ENCODE data around the gene MEGF6.

MEGF6 gene

DNA sequence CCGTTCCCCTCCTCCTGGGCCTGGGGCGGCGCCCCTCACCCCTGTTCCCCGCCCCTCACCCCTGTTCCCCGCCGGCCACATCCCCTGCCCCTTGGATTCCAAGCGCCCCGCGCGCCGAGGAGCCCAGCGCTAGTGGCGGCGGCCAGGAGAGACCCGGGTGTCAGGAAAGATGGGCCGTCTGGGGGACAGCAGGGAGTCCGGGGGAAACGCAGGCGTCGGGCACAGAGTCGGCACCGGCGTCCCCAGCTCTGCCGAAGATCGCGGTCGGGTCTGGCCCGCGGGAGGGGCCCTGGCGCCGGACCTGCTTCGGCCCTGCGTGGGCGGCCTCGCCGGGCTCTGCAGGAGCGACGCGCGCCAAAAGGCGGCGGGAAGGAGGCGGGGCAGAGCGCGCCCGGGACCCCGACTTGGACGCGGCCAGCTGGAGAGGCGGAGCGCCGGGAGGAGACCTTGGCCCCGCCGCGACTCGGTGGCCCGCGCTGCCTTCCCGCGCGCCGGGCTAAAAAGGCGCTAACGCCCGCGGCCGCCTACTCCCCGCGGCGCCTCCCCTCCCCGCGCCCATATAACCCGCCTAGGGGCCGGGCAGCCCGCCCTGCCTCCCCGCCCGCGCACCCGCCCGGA, 40.7 kb upstream of the MEGF6 start, which contains the start of gene TP73:
Gene TP73 (plus strand): TSS at position 587 of the 618 bp plus-strand sequence. CDS start 29,850 bp downstream, outside the sequence.
- Mint-ChIP-seq H3K4me1 (peaks cover 25% of the 10 kb centered on the region), H3K27ac (no peak within 1 kb of the TSS), H3K27me3 (ENCODE audit: low read depth, poor library complexity) (peaks cover 73% of the 10 kb centered on the region), H3K9me3 (no peaks in the 10 kb centered on the region), H3K4me3 (peak within 1 kb of the TSS; percentile 63), H3K36me3 (ENCODE audit: low read depth) (no peaks in the 10 kb centered on the region)
- peak; percentile 69 for DNase-seq
- TF ChIP-seq, protein P1, sequence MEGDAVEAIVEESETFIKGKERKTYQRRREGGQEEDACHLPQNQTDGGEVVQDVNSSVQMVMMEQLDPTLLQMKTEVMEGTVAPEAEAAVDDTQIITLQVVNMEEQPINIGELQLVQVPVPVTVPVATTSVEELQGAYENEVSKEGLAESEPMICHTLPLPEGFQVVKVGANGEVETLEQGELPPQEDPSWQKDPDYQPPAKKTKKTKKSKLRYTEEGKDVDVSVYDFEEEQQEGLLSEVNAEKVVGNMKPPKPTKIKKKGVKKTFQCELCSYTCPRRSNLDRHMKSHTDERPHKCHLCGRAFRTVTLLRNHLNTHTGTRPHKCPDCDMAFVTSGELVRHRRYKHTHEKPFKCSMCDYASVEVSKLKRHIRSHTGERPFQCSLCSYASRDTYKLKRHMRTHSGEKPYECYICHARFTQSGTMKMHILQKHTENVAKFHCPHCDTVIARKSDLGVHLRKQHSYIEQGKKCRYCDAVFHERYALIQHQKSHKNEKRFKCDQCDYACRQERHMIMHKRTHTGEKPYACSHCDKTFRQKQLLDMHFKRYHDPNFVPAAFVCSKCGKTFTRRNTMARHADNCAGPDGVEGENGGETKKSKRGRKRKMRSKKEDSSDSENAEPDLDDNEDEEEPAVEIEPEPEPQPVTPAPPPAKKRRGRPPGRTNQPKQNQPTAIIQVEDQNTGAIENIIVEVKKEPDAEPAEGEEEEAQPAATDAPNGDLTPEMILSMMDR (IDR thresholded peaks at IDR 0.05): no peak

DNA sequence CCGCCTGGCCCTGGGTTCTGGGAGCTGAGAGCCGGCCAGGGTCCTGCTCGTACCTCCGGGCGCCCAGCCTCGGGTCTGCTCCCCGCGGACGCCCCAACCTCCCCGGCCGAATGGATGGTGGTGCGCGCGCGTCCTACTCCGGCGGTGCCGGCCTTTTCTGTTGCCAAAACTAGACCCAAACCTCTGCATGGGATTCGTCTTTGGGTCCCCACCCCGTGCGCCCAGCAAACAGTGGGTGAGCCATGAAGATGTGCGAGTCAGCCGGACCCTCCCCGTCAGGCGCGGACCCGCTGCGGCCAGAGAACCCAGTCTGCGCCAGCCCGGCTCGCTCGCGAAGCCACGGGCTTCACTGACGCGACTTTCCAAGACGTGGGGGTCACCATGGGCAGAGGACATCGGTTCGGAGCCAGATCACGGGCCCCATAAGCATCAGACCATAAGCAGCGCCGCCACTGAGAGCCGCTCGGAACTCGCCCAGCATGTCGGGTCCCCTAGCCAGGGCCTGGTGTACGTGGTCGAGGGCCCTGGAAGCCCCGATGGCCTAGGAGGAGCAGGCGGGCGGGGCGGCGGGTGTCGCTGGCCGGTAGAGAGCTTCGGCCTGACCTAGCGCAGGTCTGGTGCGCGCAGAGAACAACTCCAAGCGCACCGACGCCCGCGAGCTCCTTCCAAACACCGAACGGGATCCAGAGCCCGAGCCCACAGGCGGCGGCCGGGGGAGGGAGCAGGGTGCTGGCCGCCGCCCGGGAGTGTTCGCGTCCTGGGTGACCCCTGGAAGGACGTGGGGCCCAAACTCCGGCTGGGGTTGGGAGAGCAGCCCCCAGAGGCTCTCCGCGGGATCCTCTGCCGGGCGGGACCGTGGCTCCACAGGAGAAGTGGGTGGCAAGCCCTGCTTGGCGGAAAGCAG, 40.0 kb upstream of the MEGF6 start:
- TF ChIP-seq, protein P1 (IDR thresholded peaks at IDR 0.05): no peak
- Mint-ChIP-seq H3K9me3 (no peaks in the 10 kb centered on the region), H3K27me3 (ENCODE audit: low read depth, poor library complexity) (peaks cover 65% of the 10 kb centered on the region), H3K27ac (no peak overlapping the region), H3K4me3 (peak overlapping the region; percentile 60), H3K4me1 (peaks cover 21% of the 10 kb centered on the region), H3K36me3 (ENCODE audit: low read depth) (peaks cover under 1% of the 10 kb centered on the region)
- peak; percentile 50 for DNase-seq

DNA sequence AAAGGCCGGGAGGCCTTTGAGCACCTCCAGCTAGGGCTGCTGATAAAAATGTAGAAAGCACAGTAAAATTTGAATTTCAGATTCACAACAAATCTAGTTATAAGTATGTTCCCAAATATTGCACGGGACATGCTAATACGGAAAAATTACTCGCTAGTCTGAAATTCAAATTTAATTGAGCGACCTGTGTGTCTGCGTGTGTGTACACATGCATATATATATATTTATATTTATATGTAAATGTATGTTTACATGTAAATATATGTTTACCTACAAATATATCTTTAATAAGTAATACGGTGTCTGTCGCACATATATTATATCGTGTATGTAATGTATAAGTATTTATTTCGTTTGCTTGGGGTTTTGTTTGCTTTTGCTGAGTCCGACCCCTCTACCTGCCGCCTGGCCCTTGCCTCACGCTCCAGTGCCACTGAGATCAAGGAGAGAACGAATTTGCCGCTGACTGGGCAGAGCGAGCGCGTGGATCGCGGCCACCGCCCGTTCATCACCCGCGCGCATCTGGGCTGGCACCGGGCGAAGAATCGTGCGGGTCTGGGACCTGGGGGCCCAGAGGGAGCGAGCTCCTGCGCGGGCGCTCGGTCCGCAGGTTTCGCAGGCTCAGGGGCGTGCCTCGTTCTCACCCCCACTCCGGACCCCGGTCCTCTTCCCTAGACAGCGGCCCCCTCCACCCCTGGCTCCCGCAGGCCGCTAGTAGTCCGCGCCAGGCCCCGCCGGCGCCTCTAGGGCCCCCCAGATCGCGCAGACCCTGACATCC, 39.1 kb upstream of the MEGF6 start:
- H3K4me1 Mint-ChIP-seq: peaks cover 17% of the 10 kb centered on the region
- H3K36me3 Mint-ChIP-seq (ENCODE audit: low read depth): peaks cover 5% of the 10 kb centered on the region

DNA sequence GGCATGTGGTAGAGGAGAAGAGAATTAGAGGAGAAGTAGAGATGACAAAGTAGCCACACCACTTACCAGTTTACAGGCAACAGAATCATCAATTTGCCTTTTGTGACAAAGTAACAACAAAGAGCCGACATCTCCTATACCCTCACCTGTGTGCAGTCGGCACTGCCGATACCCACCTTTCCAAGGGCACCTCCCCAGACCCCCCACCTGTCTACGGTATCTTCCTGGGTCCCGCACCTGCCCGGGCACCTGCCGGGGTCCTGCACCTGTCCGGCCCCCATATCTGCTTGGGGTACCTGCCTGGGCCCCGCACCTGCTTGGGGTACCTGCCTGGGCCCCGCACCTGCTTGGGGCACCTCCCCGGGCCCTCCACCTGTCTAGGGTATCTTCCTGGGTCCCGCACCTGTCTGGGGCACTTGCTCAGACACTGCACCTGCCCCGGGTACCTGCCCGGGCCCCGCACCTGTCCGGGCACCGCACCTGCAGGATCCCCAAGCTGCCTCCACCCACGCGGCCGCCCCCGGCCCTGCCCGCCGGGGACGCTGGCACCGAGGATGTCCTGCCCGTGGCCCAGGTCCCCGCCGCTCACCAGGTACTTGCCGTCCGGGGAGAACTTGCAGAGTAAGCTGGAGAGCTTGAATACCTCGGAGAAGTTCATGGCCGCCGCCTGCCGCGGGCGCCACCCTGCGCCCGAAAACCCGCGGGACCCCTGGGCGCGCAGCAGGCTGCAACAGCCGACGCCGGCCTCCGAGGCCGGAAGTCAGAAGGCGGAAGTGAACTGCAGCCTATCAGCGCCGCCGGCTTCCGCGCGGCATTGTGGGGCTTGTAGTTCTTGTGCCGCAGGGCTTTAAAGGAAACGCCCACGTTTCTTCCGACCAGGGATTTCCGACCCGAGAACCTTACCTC, 38.3 kb upstream of the MEGF6 start, which contains the start of gene WRAP73:
Gene WRAP73 (minus strand): TSS at position 762 of the 906 bp plus-strand sequence. CDS start 104 bp downstream, at position 658.
- H3K27me3 Mint-ChIP-seq (ENCODE audit: low read depth, poor library complexity): peaks cover 48% of the 10 kb centered on the region
- peak; percentile 88 for DNase-seq
- peak within 1 kb of the TSS; percentile 81 for H3K4me3 Mint-ChIP-seq
- no peaks in the 10 kb centered on the region for H3K9me3 Mint-ChIP-seq
- H3K36me3 Mint-ChIP-seq (ENCODE audit: low read depth): peaks cover 10% of the 10 kb centered on the region
- H3K4me1 Mint-ChIP-seq: peaks cover 17% of the 10 kb centered on the region
- no peak within 1 kb of the TSS for H3K27ac Mint-ChIP-seq
- TF ChIP-seq, protein P1 (IDR thresholded peaks at IDR 0.05): no peak

More for the DNA sequence above, 39.1 kb upstream of the MEGF6 start:
- TF ChIP-seq, protein P1 (IDR thresholded peaks at IDR 0.05): no peak
- Mint-ChIP-seq H3K27me3 (ENCODE audit: low read depth, poor library complexity) (peaks cover 57% of the 10 kb centered on the region), H3K4me3 (peak overlapping the region; percentile 81), H3K9me3 (no peaks in the 10 kb centered on the region), H3K27ac (no peak overlapping the region)
- no peak for DNase-seq

DNA sequence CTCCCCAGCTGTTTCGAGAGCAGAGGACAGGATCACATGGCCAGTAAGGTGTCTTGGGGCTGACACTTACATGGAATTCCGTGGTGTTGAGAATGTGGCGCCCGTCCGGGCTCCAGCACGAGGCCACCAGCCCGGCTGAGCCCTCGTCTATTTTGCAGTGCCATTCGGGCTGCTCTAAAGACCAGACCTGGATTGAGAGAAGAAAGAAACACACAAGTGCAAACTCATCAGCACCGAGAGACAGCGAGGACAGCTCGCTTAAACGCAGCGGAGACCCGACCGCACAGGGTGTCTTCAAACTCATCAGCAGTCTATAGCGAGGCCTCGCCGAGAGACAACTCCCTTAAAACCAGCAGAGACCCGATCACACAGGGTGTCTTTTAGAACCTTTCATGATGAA, 35.3 kb upstream of the MEGF6 start:
- TF ChIP-seq, protein P1 (IDR thresholded peaks at IDR 0.05): no peak
- Mint-ChIP-seq H3K4me1 (peaks cover 17% of the 10 kb centered on the region), H3K27ac (no peak overlapping the region), H3K36me3 (ENCODE audit: low read depth) (peaks cover 23% of the 10 kb centered on the region), H3K4me3 (no peak overlapping the region), H3K9me3 (no peaks in the 10 kb centered on the region), H3K27me3 (ENCODE audit: low read depth, poor library complexity) (peaks cover 21% of the 10 kb centered on the region)
- DNase-seq: no peak

Measured in nephron progenitor cell (in vitro differentiated cells).